HK-2 (cell line): Measurements from ENCODE around the gene ZNF100.
"Not testable (repeated sequence)": the region's sequence is repeated elsewhere in the genome, so short reads cannot be mapped to it uniquely, and the experiment has no call there.

Experiments used
- DNase-seq: peaks from one replicate; pipeline ENCODE4 v3.0.0-alpha.2; 2018; ENCODE audit not compliant: unreplicated experiment

Gene ZNF100

GRCh38 chr19:21767065-21767800 is at the start of gene ZNF100:
Gene ZNF100, minus strand, starts transcription at chr19:21767579. Its CDS starts 150 bp downstream, at chr19:21767429.
- peak; percentile 92 for DNase-seq

- DNase-seq, result no peak
These were observed 45.1 kb upstream of the ZNF100 start for GRCh38 chr19:21812448-21812847.

- not testable (repeated sequence) for DNase-seq
These were observed 41.1 kb upstream of the ZNF100 start for GRCh38 chr19:21808400-21809000.

GRCh38 chr19:21789466-21790085 is 22.2 kb upstream of the ZNF100 start:
- no peak for DNase-seq

- no peak for DNase-seq
These were observed 19.6 kb upstream of the ZNF100 start for GRCh38 chr19:21786936-21787335.

GRCh38 chr19:21775792-21776191 is 8.4 kb upstream of the ZNF100 start:
- DNase-seq, result not testable (repeated sequence)

- not testable (repeated sequence) for DNase-seq
These were observed 694 bp downstream of the ZNF100 start for GRCh38 chr19:21766705-21767064.

GRCh38 chr19:21765151-21765550 is 2.2 kb downstream of the ZNF100 start:
- no peak for DNase-seq

- not testable (repeated sequence) for DNase-seq
These were observed 5.8 kb downstream of the ZNF100 start for GRCh38 chr19:21761547-21761946.

GRCh38 chr19:21758296-21758695 is 9.1 kb downstream of the ZNF100 start:
- no peak for DNase-seq

- DNase-seq, result not testable (repeated sequence)
These were observed 11.8 kb downstream of the ZNF100 start for GRCh38 chr19:21755555-21755954.

GRCh38 chr19:21751384-21751783 is 16.0 kb downstream of the ZNF100 start:
- peak; percentile 6 for DNase-seq

GRCh38 chr19:21750586-21751128 is 16.7 kb downstream of the ZNF100 start:
- DNase-seq, result no peak

- no peak for DNase-seq
These were observed 18.3 kb downstream of the ZNF100 start for GRCh38 chr19:21749090-21749489.

- DNase-seq, result no peak
These were observed 19.3 kb downstream of the ZNF100 start for GRCh38 chr19:21748088-21748487.

GRCh38 chr19:21740559-21740958 is 26.8 kb downstream of the ZNF100 start:
- DNase-seq, result no peak

- not testable (repeated sequence) for DNase-seq
These were observed 40.2 kb downstream of the ZNF100 start for GRCh38 chr19:21726942-21727747.

GRCh38 chr19:21713761-21714160 is 53.6 kb downstream of the ZNF100 start:
- no peak for DNase-seq

GRCh38 chr19:21709464-21709863 is 57.9 kb downstream of the ZNF100 start:
- DNase-seq, result no peak

GRCh38 chr19:21707878-21708277 is 59.5 kb downstream of the ZNF100 start:
- not testable (repeated sequence) for DNase-seq

GRCh38 chr19:21707065-21707464 is 60.3 kb downstream of the ZNF100 start:
- no peak for DNase-seq

- DNase-seq, result no peak
These were observed 62.0 kb downstream of the ZNF100 start for GRCh38 chr19:21705393-21705792.
